Right lobe of liver (tissue), 6 donors: ENCODE measurements around the gene ACTR3C. TPM values are rescaled to one million over a fixed set of nuclear protein-coding genes. Genes with fewer than 3 reads are reported as not detected.
A peak's percentile ranks its signal among the peaks of the same experiment; 100 is the strongest.

ENCODE experiments used
- ATAC-seq, 4 donors: fragments of 200-7000 bp; cut with Tn5 transposase; one replicate each; pipeline ENCODE4 v1.9.1; 2020; ENCODE audit warnings: mild to moderate bottlenecking in 4 of 4, moderate library complexity in 4 of 4
- DNase-seq, 3 donors: peaks; one replicate each; pipeline ENCODE4 v3.0.0-alpha.2; 2020
- H3K27ac ChIP-seq, 3 donors: fragments of 200-600 bp; one replicate each; pipeline ENCODE4 v1.8.0; 2022
- H3K27me3 ChIP-seq, 2 donors: fragments of 200-600 bp; one replicate each; pipeline ENCODE4 v1.8.0; 2022
- H3K36me3 ChIP-seq, 4 donors: fragments of 200-600 bp; sonication (generic) in 1 of 4; one replicate each; pipeline versions ENCODE4 v1.5.1 to v1.8.0; 2017 to 2022; ENCODE audit warnings: control low read depth in 1 of 4
- H3K4me1 ChIP-seq, 4 donors: fragments of 200-600 bp; sonication (generic) in 1 of 4; one replicate each; pipeline versions ENCODE4 v1.5.1 to v1.8.0; 2017 to 2022; ENCODE audit warnings: control low read depth in 1 of 4
- H3K4me3 ChIP-seq, 3 donors: fragments of 200-600 bp; one replicate each; pipeline ENCODE4 v1.8.0; 2022
- H3K9me3 ChIP-seq, 4 donors: fragments of 200-600 bp; sonication (generic) in 1 of 4; one replicate each; pipeline versions ENCODE4 v1.5.1 to v1.8.0; 2017 to 2022; ENCODE audit warnings: control low read depth in 1 of 4
- CTCF ChIP-seq, 4 donors: fragments of 200-600 bp in 3 of 4; fragments of 450-650 bp in 1 of 4; IDR thresholded peaks; one replicate each; pipeline versions ENCODE4 v1.5.1 to v1.8.0; 2016 to 2022; ENCODE audit warnings: antibody characterized with exemption in 4 of 4, mild to moderate bottlenecking in 2 of 4
- POLR2A ChIP-seq: fragments of 450-650 bp; IDR thresholded peaks from one replicate; pipeline ENCODE4 v1.6.1; 2017; ENCODE audit warnings: antibody characterized with exemption, mild to moderate bottlenecking
- WGBS: methylation state at CpG from one replicate; pipeline ENCODE4 v1.1.6; 2018; ENCODE audit warnings: low coverage, low lambda C conversion rate; ENCODE audit not compliant: insufficient coverage; ENCODE audit errors: missing lambda C conversion rate; 5-methylcytosine and 5-hydroxymethylcytosine counted together
- intact Hi-C, 2 donors: fragments of 100-400 bp; cut with DNase I; formaldehyde crosslinking; loops; one replicate each; pipeline versions ENCODE4 v1.11.2 to v1.14.1; 2022
- total RNA-seq, 6 experiments: library from RNA; depleted of rRNA in 2 of 6; stranded (reverse); fragments of >200 nt in 2 of 6; fragmentation: NEBNext Ultra II Directional in 3 of 6; extraction: Animal tissue kit (Norgen Biotek cat#: 25700) in 3 of 6; gene quantifications; one replicate each; pipeline versions ENCODE4 v1.1.0 to v1.2.4, GENCODE V29; 2016 to 2023
- donor health status: DM: no; HTN: yes; CAD: no.
- donor health status: DM: no; HTN: no; CAD: no.
- donor health status: DM: no; HTN: no; CAD: no.
- donor health status: DM: no; HTN: yes; CAD: no.
- donor health status: DM: no; HTN: yes; CAD: no.

The ACTR3C gene
- total RNA-seq, 6 experiments from 2014 or later: 30.0 to 36.5 (median 32.7) TPM

- Histone ChIP-seq H3K27me3 (no peaks in the 10 kb centered on the region), H3K4me1 (peaks cover 0 to 55% (median 27%) of the 10 kb centered on the region in 4 donors), H3K36me3 (peaks cover 0 to 2% (median 1%) of the 10 kb centered on the region in 4 donors), H3K27ac (peak overlapping the region; percentile 53 to 87 (median 78)), H3K9me3 (no peaks in the 10 kb centered on the region), H3K4me3 (no peak overlapping the region)
- WGBS: 41% methylated on average over 6 of the region's 6 CpGs
- ATAC-seq (peak; percentile 39 to 63 (median 58)), DNase-seq (peak; percentile 74 to 87 (median 81))
- TF ChIP-seq POLR2A: no peak
- no peak for TF ChIP-seq CTCF (IDR thresholded peaks at IDR 0.05)
- intact Hi-C loops: no loop called here
Observed at GRCh38 chr7:150335774-150336112, 12.4 kb upstream of the ACTR3C start.

- Histone ChIP-seq H3K4me3 (no peak overlapping the region), H3K27ac (peak overlapping the region; percentile 53 to 87 (median 78)), H3K36me3 (peaks cover 0 to 7% (median 1%) of the 10 kb centered on the region in 4 donors), H3K4me1 (peaks cover 0 to 55% (median 27%) of the 10 kb centered on the region in 4 donors), H3K9me3 (no peaks in the 10 kb centered on the region), H3K27me3 (no peaks in the 10 kb centered on the region)
- intact Hi-C loops: no loop called here
- TF ChIP-seq POLR2A: no peak
- no peak for TF ChIP-seq CTCF (IDR thresholded peaks at IDR 0.05)
- ATAC-seq (peak; percentile 37 to 51 (median 46)), DNase-seq (peak in 1 of 3 donors; percentile 72)
- 12% methylated on average over 7 of the region's 7 CpGs for WGBS
Observed at GRCh38 chr7:150335108-150335773, 11.9 kb upstream of the ACTR3C start.

- Histone ChIP-seq H3K9me3 (no peaks in the 10 kb centered on the region), H3K36me3 (peaks cover 0 to 17% (median under 1%) of the 10 kb centered on the region in 4 donors), H3K4me1 (peaks cover 0 to 48% (median 24%) of the 10 kb centered on the region in 4 donors), H3K27me3 (no peaks in the 10 kb centered on the region), H3K4me3 (no peak overlapping the region), H3K27ac (peak overlapping the region in 1 of 3 donors; percentile 87)
- WGBS: 87% methylated on average over 7 of the region's 8 CpGs
- no peak for DNase-seq
- no peak for ATAC-seq
- intact Hi-C loops: no loop called here
- TF ChIP-seq POLR2A (no peak), CTCF (IDR thresholded peaks at IDR 0.05) (no peak)
Observed at GRCh38 chr7:150334108-150334507, 10.8 kb upstream of the ACTR3C start.

GRCh38 chr7:150333659-150334058, 10.3 kb upstream of the ACTR3C start:
- WGBS: 80% methylated on average over 1 of the region's 10 CpGs
- H3K36me3 ChIP-seq: peaks cover 0 to 17% (median under 1%) of the 10 kb centered on the region in 4 donors
- ATAC-seq (no peak), DNase-seq (no peak)
- intact Hi-C loops: no loop called here
- H3K4me1 ChIP-seq: peaks cover 0 to 43% (median 21%) of the 10 kb centered on the region in 4 donors
- no peak overlapping the region for H3K27ac ChIP-seq
- no peak overlapping the region for H3K4me3 ChIP-seq
- no peaks in the 10 kb centered on the region for H3K27me3 ChIP-seq
- no peaks in the 10 kb centered on the region for H3K9me3 ChIP-seq
- TF ChIP-seq POLR2A (no peak), CTCF (IDR thresholded peaks at IDR 0.05) (no peak)
